Body of pancreas (tissue), 4 donors: Measurements from ENCODE around the gene SDCBP2. TPM values are rescaled to one million over a fixed set of nuclear protein-coding genes. Genes with fewer than 3 reads are reported as not detected.

Source experiments
- ATAC-seq: fragments of 150-250 bp; one replicate; pipeline ENCODE4 v1.9.1; 2016
- DNase-seq, 4 donors: peaks; one replicate each; pipeline ENCODE4 v3.0.0-alpha.2; 2019
- H3K27ac ChIP-seq, 4 donors: fragments of 200-600 bp; sonication (generic); 1 replicate in 3 of 4; 2 replicates in 1 of 4; pipeline versions ENCODE4 v1.5.1 to v1.6.1; 2016 to 2019; ENCODE audit warnings: mild to moderate bottlenecking in 1 of 4, mixed read lengths in 1 of 4, moderate library complexity in 1 of 4
- H3K27me3 ChIP-seq, 2 donors: fragments of 200-600 bp; sonication (generic); one replicate each; pipeline ENCODE4 v1.6.0; 2016; ENCODE audit warnings: mild to moderate bottlenecking in 1 of 2
- H3K36me3 ChIP-seq, 2 donors: fragments of 200-600 bp; sonication (generic); replicated peaks in 1 of 2; 2 replicates each; pipeline ENCODE4 v1.5.1; 2016; ENCODE audit warnings: low read depth in 2 of 2; ENCODE audit not compliant: insufficient read depth in 1 of 2
- H3K4me1 ChIP-seq: fragments of 200-600 bp; sonication (generic); one replicate; pipeline ENCODE4 v1.6.0; 2016
- H3K4me3 ChIP-seq, 2 donors: fragments of 200-600 bp; sonication (generic); 1 replicate in 1 of 2; 2 replicates in 1 of 2; pipeline ENCODE4 v1.5.1; 2016 to 2019
- H3K9me3 ChIP-seq, 3 donors: fragments of 200-600 bp; sonication (generic); 1 replicate in 2 of 3; 2 replicates in 1 of 3; pipeline ENCODE4 v1.5.1; 2016
- POLR2A ChIP-seq, 3 donors: fragments of 450-650 bp; IDR thresholded peaks; one replicate each; pipeline ENCODE4 v1.6.1; 2016; ENCODE audit warnings: antibody characterized with exemption in 3 of 3, mild to moderate bottlenecking in 2 of 3
- WGBS, 2 donors: methylation state at CpG; one replicate each; pipeline ENCODE4 v1.1.5; 2017; 5-methylcytosine and 5-hydroxymethylcytosine counted together
- intact Hi-C: fragments of 100-400 bp; cut with DNase I; formaldehyde crosslinking; loops from one replicate; pipeline ENCODE4 v1.15.1; 2023
- total RNA-seq, 2 donors: library from RNA; depleted of rRNA; stranded (reverse); fragments of >200 nt; gene quantifications; one replicate each; pipeline ENCODE4 v1.1.0, GENCODE V29; 2016
- TF ChIP-seq, protein P1 (sequence below), 7 experiments: fragments of 450-650 bp in 4 of 7; fragments of 200-600 bp in 3 of 7; sonication (generic) in 3 of 7; IDR thresholded peaks; one replicate each; pipeline ENCODE4 v1.5.1; 2016 to 2019; ENCODE audit warnings: antibody characterized with exemption in 7 of 7

Gene SDCBP2
- total RNA-seq, 2 donors from 2014 or later, result 14.8 to 20.0 TPM

- intact Hi-C loops, result no loop called here
- Histone ChIP-seq H3K36me3 (peaks cover 0 to under 1% of the 10 kb centered on the region in 2 donors), H3K27ac (no peak overlapping the region), H3K9me3 (no peaks in the 10 kb centered on the region), H3K27me3 (no peaks in the 10 kb centered on the region), H3K4me3 (no peak overlapping the region), H3K4me1 (no peaks in the 10 kb centered on the region)
- DNase-seq, result no peak
- WGBS, 2 donors, result 93% methylated on average over 6 to 10 of the region's 10 CpGs
- ATAC-seq, result no peak
- no peak for TF ChIP-seq POLR2A (IDR thresholded peaks at IDR 0.05)
- TF ChIP-seq, protein P1, sequence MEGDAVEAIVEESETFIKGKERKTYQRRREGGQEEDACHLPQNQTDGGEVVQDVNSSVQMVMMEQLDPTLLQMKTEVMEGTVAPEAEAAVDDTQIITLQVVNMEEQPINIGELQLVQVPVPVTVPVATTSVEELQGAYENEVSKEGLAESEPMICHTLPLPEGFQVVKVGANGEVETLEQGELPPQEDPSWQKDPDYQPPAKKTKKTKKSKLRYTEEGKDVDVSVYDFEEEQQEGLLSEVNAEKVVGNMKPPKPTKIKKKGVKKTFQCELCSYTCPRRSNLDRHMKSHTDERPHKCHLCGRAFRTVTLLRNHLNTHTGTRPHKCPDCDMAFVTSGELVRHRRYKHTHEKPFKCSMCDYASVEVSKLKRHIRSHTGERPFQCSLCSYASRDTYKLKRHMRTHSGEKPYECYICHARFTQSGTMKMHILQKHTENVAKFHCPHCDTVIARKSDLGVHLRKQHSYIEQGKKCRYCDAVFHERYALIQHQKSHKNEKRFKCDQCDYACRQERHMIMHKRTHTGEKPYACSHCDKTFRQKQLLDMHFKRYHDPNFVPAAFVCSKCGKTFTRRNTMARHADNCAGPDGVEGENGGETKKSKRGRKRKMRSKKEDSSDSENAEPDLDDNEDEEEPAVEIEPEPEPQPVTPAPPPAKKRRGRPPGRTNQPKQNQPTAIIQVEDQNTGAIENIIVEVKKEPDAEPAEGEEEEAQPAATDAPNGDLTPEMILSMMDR (IDR thresholded peaks at IDR 0.05), result no peak
These were observed 21.8 kb downstream of the SDCBP2 start for GRCh38 chr20:1307171-1307570.

DNA sequence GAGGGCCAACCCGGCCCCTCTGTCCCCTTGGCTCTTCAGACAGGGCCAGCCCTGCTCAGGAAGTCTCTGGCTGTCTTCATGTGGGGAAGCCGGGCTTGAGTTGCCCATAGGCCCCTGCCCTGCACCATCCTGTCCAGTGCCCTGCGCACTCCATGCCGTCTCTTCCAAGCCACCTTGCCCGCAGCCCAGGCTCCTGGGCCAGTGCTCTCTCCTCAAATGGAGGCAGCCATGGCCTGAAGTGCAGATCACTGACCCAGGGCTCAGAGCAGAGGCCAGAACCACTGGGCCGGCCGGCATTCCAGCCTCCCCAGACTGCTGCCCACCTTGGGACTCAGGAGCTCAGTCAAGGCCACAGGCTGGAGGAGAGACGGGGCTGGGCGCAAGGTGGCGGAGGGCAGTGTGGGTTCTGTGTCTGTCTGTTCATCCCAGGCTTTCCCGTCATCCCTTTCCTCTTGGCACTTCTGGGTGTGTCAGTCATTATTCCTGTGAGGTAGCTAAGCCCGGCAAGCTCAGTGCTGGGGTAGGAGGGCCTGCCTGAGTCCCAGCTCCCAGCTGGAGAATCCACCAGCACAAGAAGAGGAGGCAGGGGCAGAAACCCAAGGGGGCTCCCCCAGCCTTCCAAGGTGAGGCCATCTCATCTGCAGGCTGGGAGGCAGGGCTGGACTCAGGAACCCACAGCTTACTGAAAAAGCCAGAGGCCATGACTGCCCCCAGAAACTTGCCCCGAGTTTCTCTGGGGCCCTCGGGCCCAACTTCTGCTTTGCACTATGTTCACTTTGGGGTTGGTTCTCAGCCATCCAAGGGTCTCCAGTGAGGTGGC, 22.4 kb downstream of the SDCBP2 start:
- DNase-seq, result no peak
- intact Hi-C loops, result no loop called here
- 86 to 89% methylated on average over 10 to 14 of the region's 14 CpGs for WGBS, 2 donors
- ATAC-seq, result no peak
- H3K27ac ChIP-seq, result no peak overlapping the region
- H3K36me3 ChIP-seq, result no peaks in the 10 kb centered on the region
- H3K27me3 ChIP-seq, result no peaks in the 10 kb centered on the region
- H3K9me3 ChIP-seq, result no peaks in the 10 kb centered on the region
- no peaks in the 10 kb centered on the region for H3K4me1 ChIP-seq
- H3K4me3 ChIP-seq, result no peak overlapping the region
- TF ChIP-seq, protein P1 (IDR thresholded peaks at IDR 0.05), result no peak
- no peak for TF ChIP-seq POLR2A (IDR thresholded peaks at IDR 0.05)

DNA sequence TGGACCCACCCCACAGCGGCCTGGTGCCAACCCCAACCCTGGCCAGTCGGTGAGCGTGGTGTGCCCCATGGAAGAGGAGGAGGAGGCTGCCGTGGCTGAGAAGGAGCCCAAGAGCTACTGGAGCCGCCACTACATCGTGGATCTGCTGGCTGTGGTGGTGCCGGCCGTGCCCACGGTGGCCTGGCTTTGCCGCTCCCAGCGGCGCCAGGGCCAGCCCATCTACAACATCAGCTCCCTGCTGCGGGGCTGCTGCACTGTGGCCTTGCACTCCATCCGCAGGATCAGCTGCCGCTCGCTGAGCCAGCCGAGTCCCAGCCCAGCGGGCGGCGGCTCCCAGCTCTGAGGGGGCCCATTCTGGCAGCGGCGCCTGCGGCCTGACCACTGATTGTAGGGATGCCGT, 23.2 kb downstream of the SDCBP2 start:
- H3K36me3 ChIP-seq, result no peaks in the 10 kb centered on the region
- H3K27me3 ChIP-seq, result no peaks in the 10 kb centered on the region
- 94% methylated on average over 24 of the region's 24 CpGs; no CpG with 5 or more reads in 1 of the 2 donors for WGBS, 2 donors
- DNase-seq, result no peak
- no peak for TF ChIP-seq POLR2A (IDR thresholded peaks at IDR 0.05)
- TF ChIP-seq, protein P1 (IDR thresholded peaks at IDR 0.05), result no peak
- no peak overlapping the region for H3K4me3 ChIP-seq
- intact Hi-C loops, result no loop called here
- no peaks in the 10 kb centered on the region for H3K4me1 ChIP-seq
- H3K27ac ChIP-seq, result no peak overlapping the region
- ATAC-seq, result no peak
- no peaks in the 10 kb centered on the region for H3K9me3 ChIP-seq

GRCh38 chr20:1304710-1305515, 24.0 kb downstream of the SDCBP2 start:
- ATAC-seq (no peak), DNase-seq (no peak)
- H3K9me3 ChIP-seq, result no peaks in the 10 kb centered on the region
- TF ChIP-seq, protein P1 (IDR thresholded peaks at IDR 0.05), result no peak
- no peak for TF ChIP-seq POLR2A (IDR thresholded peaks at IDR 0.05)
- H3K27ac ChIP-seq, result no peak overlapping the region
- H3K27me3 ChIP-seq, result no peaks in the 10 kb centered on the region
- intact Hi-C loops, result no loop called here
- no peaks in the 10 kb centered on the region for H3K4me1 ChIP-seq
- no peak overlapping the region for H3K4me3 ChIP-seq
- no peaks in the 10 kb centered on the region for H3K36me3 ChIP-seq
- 76 to 86% methylated on average over 12 to 31 of the region's 31 CpGs for WGBS, 2 donors
